Activated CD4-positive, CD25-positive, alpha-beta regulatory T cell treated with anti-CD3 and anti-CD28 coated beads, Interleukin-2, amount 50 U/mL, for 72 hours (primary cell): Measurements from ENCODE around the gene RBM6.
A peak's percentile ranks its signal among the peaks of the same experiment; 100 is the strongest.
"Not testable (repeated sequence)": the region's sequence is repeated elsewhere in the genome, so short reads cannot be mapped to it uniquely, and the experiment has no call there.

ENCODE experiments used
- DNase-seq: peaks from one replicate; pipeline ENCODE4 v3.0.0; 2021

RBM6 gene, protein sequence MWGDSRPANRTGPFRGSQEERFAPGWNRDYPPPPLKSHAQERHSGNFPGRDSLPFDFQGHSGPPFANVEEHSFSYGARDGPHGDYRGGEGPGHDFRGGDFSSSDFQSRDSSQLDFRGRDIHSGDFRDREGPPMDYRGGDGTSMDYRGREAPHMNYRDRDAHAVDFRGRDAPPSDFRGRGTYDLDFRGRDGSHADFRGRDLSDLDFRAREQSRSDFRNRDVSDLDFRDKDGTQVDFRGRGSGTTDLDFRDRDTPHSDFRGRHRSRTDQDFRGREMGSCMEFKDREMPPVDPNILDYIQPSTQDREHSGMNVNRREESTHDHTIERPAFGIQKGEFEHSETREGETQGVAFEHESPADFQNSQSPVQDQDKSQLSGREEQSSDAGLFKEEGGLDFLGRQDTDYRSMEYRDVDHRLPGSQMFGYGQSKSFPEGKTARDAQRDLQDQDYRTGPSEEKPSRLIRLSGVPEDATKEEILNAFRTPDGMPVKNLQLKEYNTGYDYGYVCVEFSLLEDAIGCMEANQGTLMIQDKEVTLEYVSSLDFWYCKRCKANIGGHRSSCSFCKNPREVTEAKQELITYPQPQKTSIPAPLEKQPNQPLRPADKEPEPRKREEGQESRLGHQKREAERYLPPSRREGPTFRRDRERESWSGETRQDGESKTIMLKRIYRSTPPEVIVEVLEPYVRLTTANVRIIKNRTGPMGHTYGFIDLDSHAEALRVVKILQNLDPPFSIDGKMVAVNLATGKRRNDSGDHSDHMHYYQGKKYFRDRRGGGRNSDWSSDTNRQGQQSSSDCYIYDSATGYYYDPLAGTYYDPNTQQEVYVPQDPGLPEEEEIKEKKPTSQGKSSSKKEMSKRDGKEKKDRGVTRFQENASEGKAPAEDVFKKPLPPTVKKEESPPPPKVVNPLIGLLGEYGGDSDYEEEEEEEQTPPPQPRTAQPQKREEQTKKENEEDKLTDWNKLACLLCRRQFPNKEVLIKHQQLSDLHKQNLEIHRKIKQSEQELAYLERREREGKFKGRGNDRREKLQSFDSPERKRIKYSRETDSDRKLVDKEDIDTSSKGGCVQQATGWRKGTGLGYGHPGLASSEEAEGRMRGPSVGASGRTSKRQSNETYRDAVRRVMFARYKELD

GRCh38 chr3:49939858-49940666 is at the start of gene RBM6:
Gene RBM6, plus strand, starts transcription at chr3:49940150. Its CDS starts 22,492 bp downstream, at chr3:49962642.
- peak; percentile 93 for DNase-seq

DNA sequence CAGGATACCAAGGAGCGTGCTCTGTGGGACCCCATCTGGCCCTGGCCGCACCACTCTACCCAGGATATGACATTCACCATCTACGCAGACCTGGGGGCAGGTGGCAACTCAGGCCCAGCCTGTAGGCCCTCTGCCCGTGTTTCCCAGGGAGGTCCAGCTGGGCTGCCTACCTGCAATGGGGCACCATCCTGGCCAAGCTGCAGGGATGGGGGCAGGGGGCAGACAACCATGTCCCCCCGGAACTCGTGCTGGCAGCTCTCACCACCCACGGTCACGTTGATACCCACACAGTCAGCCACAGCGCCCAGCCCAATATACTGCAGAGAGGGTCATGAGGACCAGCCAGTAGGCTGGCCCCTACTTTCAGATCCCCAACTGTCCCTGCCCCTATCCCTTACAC is 44.2 kb upstream of the RBM6 start:
- no peak for DNase-seq

DNA sequence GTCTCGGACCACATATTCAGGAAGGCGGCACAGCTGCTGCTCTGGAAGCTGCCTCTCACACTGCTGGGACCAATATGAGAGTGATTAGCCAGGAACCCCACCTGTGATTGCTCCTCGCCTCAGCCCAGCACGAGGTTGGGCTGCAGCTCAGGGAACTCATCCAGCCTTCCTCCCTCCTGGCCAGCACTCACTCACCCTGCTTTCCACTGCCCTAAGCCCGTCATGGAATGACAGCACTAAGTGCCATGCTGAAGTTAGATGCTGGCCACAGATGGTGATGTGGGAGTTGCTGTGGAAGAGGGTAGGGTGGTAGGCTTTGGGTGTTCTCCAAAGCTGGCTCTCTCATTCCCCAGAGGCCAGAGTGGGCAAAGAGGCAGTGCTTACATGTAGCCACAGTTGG is 43.6 kb upstream of the RBM6 start:
- no peak for DNase-seq

- DNase-seq: no peak
Measured at GRCh38 chr3:49898991-49899390, 41.0 kb upstream of the RBM6 start.

DNA sequence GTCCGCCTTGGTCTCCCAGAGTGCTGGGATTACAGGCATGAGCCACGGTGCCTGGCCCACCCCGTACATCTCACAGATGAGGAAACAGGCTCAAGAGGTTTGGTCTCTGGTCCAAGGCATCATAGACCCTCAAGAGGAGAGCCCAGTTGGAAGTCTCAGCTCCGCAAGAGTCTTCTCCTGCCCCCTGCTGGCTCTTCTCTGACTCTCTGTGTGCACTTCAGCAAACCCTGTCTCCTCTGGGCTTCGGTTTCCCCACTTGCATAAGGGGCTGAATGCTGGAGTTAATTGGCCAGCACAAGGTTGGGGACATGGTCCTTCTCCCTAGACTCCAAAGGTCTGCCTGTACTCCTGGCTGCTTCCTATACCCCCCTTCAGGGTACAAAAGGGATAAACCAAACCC is 40.1 kb upstream of the RBM6 start:
- no peak for DNase-seq

- DNase-seq: no peak
Measured at GRCh38 chr3:49900491-49901153, 39.3 kb upstream of the RBM6 start.

- no peak for DNase-seq
Measured at GRCh38 chr3:49901366-49902339, 38.3 kb upstream of the RBM6 start.

GRCh38 chr3:49902511-49903345 is 37.2 kb upstream of the RBM6 start:
- DNase-seq: no peak

GRCh38 chr3:49903451-49904424 is 36.2 kb upstream of the RBM6 start, which contains the start of gene MST1R:
Gene MST1R, minus strand, starts transcription at chr3:49903873. Its CDS starts 264 bp downstream, at chr3:49903609.
- DNase-seq: peak; percentile 87

- DNase-seq: not testable (repeated sequence)
Measured at GRCh38 chr3:49904448-49904847, 35.5 kb upstream of the RBM6 start.

- peak; percentile 46 for DNase-seq
Measured at GRCh38 chr3:49906073-49906743, 33.7 kb upstream of the RBM6 start.

DNA sequence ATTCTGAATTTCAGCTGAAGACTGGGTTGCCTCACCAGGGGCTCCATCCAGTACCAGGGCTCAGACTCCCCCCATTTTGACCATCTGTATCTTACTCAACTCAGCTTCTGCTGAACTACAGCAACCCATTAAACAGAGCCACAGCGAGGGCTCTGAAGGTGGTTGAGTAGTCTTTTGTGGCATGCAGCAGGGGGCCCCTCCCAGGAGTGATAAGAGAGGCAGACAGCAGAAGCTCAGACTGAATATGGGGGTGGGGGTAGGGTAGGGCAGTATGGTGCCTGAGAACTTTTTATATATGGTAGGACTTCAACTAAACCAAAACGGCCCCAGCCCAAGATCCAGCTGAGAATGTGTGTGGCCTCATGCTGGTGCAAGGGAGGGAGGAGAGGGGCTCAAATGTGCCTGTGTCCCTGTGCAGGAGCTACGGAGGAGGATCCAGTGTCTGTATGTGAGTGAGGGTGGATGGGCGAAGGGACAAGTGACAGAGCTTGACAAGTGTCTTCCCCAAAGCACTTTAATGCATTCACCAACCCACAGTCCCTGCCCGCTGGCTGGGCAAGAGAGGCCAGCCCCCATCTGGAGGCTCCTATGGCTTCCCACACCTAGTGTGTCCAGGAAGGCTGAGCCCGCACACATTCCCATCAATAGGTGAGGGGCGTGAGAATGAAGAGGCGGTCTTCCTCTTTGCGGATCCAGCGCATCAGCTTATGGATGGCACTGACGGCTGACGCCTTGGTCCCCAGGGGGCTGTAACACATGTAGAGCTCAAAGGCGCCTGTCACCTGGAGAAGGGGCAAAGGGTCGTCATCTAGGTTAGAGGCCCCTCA is 31.4 kb upstream of the RBM6 start:
- DNase-seq: no peak

DNA sequence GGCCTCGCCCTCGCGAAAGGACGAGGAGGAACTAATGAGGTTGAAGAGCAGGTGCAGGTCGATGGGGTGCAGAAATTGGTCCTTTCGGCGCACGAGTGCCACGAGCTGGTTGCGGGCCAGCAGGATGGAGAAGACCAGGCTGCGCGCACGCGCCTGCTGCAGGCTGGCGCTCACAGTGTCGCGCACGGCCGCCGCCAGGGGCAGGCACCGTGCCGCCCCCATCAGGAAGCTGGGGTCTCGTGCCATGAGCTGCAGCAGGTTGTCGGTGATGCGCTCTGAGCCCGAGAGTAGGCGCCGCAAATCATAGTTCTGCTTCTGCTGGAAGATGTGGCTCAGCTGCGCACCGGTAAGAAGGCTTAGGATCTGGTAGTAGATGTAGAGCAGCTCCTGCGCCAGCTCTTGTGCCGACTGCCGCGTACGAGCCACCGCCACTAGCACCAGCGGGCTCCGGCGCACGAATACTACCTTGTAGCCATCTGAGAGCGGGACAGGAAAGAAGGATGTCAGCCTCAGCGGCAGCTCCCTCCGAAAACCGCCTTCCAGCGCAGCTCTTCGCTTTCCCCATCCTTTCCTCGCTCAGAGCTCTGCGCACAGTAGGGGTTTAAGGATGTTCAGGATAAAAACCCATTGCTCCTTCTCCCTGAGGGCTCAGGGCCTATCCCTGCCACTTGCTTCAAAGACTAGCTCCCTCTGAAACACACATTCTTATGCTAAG is 29.4 kb upstream of the RBM6 start:
- DNase-seq: no peak

- no peak for DNase-seq
Measured at GRCh38 chr3:49911124-49911420, 28.9 kb upstream of the RBM6 start.

- DNase-seq: no peak
Measured at GRCh38 chr3:49911611-49912010, 28.3 kb upstream of the RBM6 start.

- no peak for DNase-seq
Measured at GRCh38 chr3:49912881-49913281, 27.1 kb upstream of the RBM6 start.
